Loucy (cell line): ENCODE measurements around the gene VPREB3.

ENCODE experiments used
- CTCF ChIP-seq: fragments of 200-600 bp; sonication (generic); conservative IDR thresholded peaks from 2 replicates; pipeline ENCODE4 v1.5.1; 2014; ENCODE audit warnings: mild to moderate bottlenecking, antibody characterized with exemption, low read length
- EZH2phosphoT487 ChIP-seq: fragments of 200-600 bp; IDR thresholded peaks from 2 replicates; pipeline ENCODE4 v1.6.1; 2018; ENCODE audit warnings: antibody characterized with exemption, mild to moderate bottlenecking, moderate library complexity, borderline replicate concordance

DNA sequence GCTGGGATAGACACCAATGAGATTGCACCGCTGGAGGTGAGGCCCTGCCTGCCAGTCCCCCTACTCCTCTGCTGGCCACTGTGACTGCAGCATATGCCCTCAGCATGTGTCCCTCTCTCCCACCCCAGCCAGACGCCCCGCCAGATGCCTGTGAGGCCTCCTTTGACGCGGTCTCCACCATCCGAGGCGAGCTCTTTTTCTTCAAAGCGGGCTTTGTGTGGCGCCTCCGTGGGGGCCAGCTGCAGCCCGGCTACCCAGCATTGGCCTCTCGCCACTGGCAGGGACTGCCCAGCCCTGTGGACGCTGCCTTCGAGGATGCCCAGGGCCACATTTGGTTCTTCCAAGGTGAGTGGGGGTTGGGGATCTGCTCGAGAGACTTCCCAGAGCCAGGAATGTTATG is 26.8 kb upstream of the VPREB3 start:
- no peak for TF ChIP-seq CTCF
- no peak for TF ChIP-seq EZH2phosphoT487
